Esophagus muscularis mucosa (tissue), 3 donors: ENCODE results near the gene TDRD3.

Source experiments
- CTCF ChIP-seq, 3 experiments: fragments of 200-600 bp in 2 of 3; fragments of 450-650 bp in 1 of 3; sonication (generic) in 2 of 3; IDR thresholded peaks; one replicate each; pipeline ENCODE4 v1.5.1; 2017 to 2019; ENCODE audit warnings: antibody characterized with exemption in 3 of 3, mild to moderate bottlenecking in 2 of 3, moderate library complexity in 1 of 3
- POLR2A ChIP-seq: fragments of 450-650 bp; IDR thresholded peaks from one replicate; pipeline ENCODE4 v1.6.1; 2017; ENCODE audit warnings: antibody characterized with exemption, moderate library complexity, mild to moderate bottlenecking, low read depth

GRCh38 chr13:60574735-60575134 is 177.7 kb downstream of the TDRD3 start:
- TF ChIP-seq CTCF (IDR thresholded peaks at IDR 0.05) (no peak), POLR2A (no peak)
